Endothelial cell of umbilical vein (primary cell): ENCODE results near the gene C3orf20.

Experiments used
- CTCF ChIP-seq, 2 donors: IDR thresholded peaks; 1 replicate in 1 of 2; 2 replicates in 1 of 2; pipeline ENCODE4 v1.5.1; 2011; ENCODE audit warnings: low read length in 2 of 2, mild to moderate bottlenecking in 2 of 2, moderate library complexity in 2 of 2, control low read depth in 1 of 2, inconsistent platforms in 1 of 2, low read depth in 1 of 2; ENCODE audit not compliant: insufficient read depth in 1 of 2; ENCODE audit errors: extremely low read depth in 1 of 2
- EZH2 ChIP-seq: IDR thresholded peaks from 2 replicates; pipeline ENCODE4 v1.6.1; 2012; ENCODE audit warnings: borderline replicate concordance, low read depth, mild to moderate bottlenecking, moderate library complexity, low read length, inconsistent platforms; ENCODE audit not compliant: severe bottlenecking
- MAX ChIP-seq: IDR thresholded peaks from 2 replicates; pipeline ENCODE4 v1.6.1; 2011; ENCODE audit not compliant: insufficient read depth, insufficient read length
- POLR2A ChIP-seq: IDR thresholded peaks from 2 replicates; pipeline ENCODE4 v1.6.1; 2012; ENCODE audit warnings: low read depth, mild to moderate bottlenecking, control low read depth, low read length
- POLR2AphosphoS5 ChIP-seq: IDR thresholded peaks from 2 replicates; pipeline ENCODE4 v1.6.1; 2012; ENCODE audit warnings: low read depth, mild to moderate bottlenecking, control low read depth, low read length, moderate library complexity; ENCODE audit not compliant: insufficient read depth

DNA sequence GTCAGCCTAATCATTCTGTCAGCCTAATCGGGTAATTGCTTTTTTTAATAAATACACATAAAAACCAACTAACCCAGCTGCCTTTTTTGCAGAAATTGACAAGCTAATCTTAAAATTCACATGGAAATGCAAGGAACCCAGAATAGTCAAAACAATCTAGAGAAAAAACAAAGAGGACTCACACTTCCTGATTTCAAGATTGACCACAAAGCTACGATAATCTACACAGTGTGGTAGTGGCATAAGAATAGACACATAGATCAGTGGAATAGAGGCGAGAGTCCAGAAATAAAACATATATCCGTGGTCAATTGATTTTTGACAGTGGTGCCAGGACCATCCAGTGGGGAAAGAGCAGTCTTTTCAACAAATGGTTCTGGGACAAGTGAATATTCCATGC is 2.4 kb upstream of the C3orf20 start:
- TF ChIP-seq POLR2A (no peak), CTCF (IDR thresholded peaks at IDR 0.05; ENCODE audit: extremely low read depth in 1 of 2, insufficient read depth in 1 of 2, low read depth in 1 of 2, low read length in 2 of 2) (no peak), POLR2AphosphoS5 (no peak), EZH2 (no peak), MAX (no peak)
